H1 (cell line): Measurements from ENCODE around the gene AK8. TPM values are rescaled to one million over a fixed set of nuclear protein-coding genes. Genes with fewer than 3 reads are reported as not detected.
A peak's percentile ranks its signal among the peaks of the same experiment; 100 is the strongest.

Source experiments
- CTCF ChIA-PET: fragments of 300-600 bp; sonication (Branson Sonifier 250); formaldehyde crosslinking; loops from one replicate; lab custom pipeline; 2021; ENCODE audit not compliant: partially characterized antibody; lab: Charles Lee
- POLR2A ChIA-PET: fragments of 300-600 bp; sonication (Branson Sonifier 250); formaldehyde crosslinking; loops from one replicate; lab custom pipeline; 2021; ENCODE audit warnings: inconsistent platforms; ENCODE audit not compliant: partially characterized antibody; lab: Charles Lee
- DNase-seq, 2 experiments: peaks; one replicate each; pipeline versions ENCODE4 v3.0.0 to v3.0.0-alpha.2; 2010 to 2022; ENCODE audit warnings: low spot score in 2 of 2, low read depth in 1 of 2, mixed read lengths in 1 of 2
- FAIRE-seq: peaks from 2 replicates; lab custom pipeline; 2011; peaks lifted over from hg19 to GRCh38; lab: Jason Lieb, UNC
- H2AFZ ChIP-seq: 2 replicates; pipeline ENCODE4 v1.8.1; 2012; ENCODE audit warnings: low read length, inconsistent platforms
- H2AK5ac ChIP-seq: 2 replicates; pipeline ENCODE4 v1.6.1; 2013; ENCODE audit warnings: low read depth, low read length
- H2BK120ac ChIP-seq: replicated peaks from 2 replicates; pipeline ENCODE3; 2013; ENCODE audit warnings: low read depth, low read length, inconsistent platforms
- H2BK12ac ChIP-seq: 2 replicates; pipeline ENCODE4 v1.6.1; 2013; ENCODE audit warnings: low read depth, low read length
- H2BK15ac ChIP-seq: 2 replicates; pipeline ENCODE4 v1.6.1; 2013; ENCODE audit warnings: low read length
- H2BK20ac ChIP-seq: 2 replicates; pipeline ENCODE4 v1.6.1; 2013; ENCODE audit warnings: low read length
- H2BK5ac ChIP-seq: 2 replicates; pipeline ENCODE4 v1.6.1; 2013; ENCODE audit warnings: low read depth, low read length
- H3K14ac ChIP-seq: 2 replicates; pipeline ENCODE4 v1.6.1; 2013; ENCODE audit warnings: inconsistent platforms; ENCODE audit not compliant: insufficient read length
- H3K18ac ChIP-seq: 2 replicates; pipeline ENCODE4 v1.6.1; 2013; ENCODE audit warnings: low read length; ENCODE audit errors: extremely low read depth
- H3K23ac ChIP-seq: 2 replicates; pipeline ENCODE4 v1.6.1; 2013; ENCODE audit warnings: inconsistent platforms; ENCODE audit not compliant: insufficient read length
- H3K23me2 ChIP-seq: 2 replicates; pipeline ENCODE4 v1.6.1; 2013; ENCODE audit warnings: low read depth, low read length
- H3K27ac ChIP-seq: 2 replicates; pipeline ENCODE4 v1.6.1; 2011; ENCODE audit warnings: low read depth, low read length, inconsistent platforms
- H3K27me3 ChIP-seq, 4 experiments: replicated peaks in 1 of 4; 1 replicate in 1 of 4; 2 replicates in 3 of 4; pipeline versions ENCODE4 v1.6.1 to v1.8.1; 2011 to 2013; ENCODE audit warnings: low read length in 3 of 4, mild to moderate bottlenecking in 3 of 4, inconsistent platforms in 2 of 4, mixed read lengths in 2 of 4, moderate library complexity in 1 of 4; ENCODE audit not compliant: control insufficient read depth in 3 of 4, insufficient read depth in 3 of 4; ENCODE audit errors: extremely low read depth in 1 of 4
- H3K36me3 ChIP-seq, 4 experiments: 2 replicates each; pipeline versions ENCODE4 v1.6.1 to v1.8.1; 2011 to 2013; ENCODE audit warnings: mild to moderate bottlenecking in 4 of 4, low read length in 3 of 4, moderate library complexity in 2 of 4, control low read depth in 1 of 4, inconsistent platforms in 1 of 4; ENCODE audit not compliant: insufficient read depth in 4 of 4, control insufficient read depth in 2 of 4
- H3K4ac ChIP-seq: replicated peaks from 2 replicates; pipeline ENCODE3; 2013; ENCODE audit warnings: low read length, low read depth, mixed read lengths, inconsistent platforms; ENCODE audit not compliant: insufficient read length
- H3K4me1 ChIP-seq, 4 experiments: replicated peaks in 1 of 4; 1 replicate in 1 of 4; 2 replicates in 3 of 4; pipeline versions ENCODE4 v1.6.1 to v1.8.1; 2011 to 2013; ENCODE audit warnings: low read length in 3 of 4, inconsistent platforms in 2 of 4, mixed read lengths in 1 of 4; ENCODE audit not compliant: insufficient read depth in 4 of 4, control insufficient read depth in 3 of 4
- H3K4me2 ChIP-seq, 2 experiments: 2 replicates each; pipeline versions ENCODE4 v1.6.1 to v1.8.1; 2011 to 2013; ENCODE audit warnings: low read depth in 2 of 2, low read length in 2 of 2, control low read depth in 1 of 2, inconsistent platforms in 1 of 2, mild to moderate bottlenecking in 1 of 2; ENCODE audit not compliant: insufficient read depth in 1 of 2
- H3K4me3 ChIP-seq, 4 experiments: fragments of 200-600, 300-600 bp in 1 of 4; sonication (generic), shearing (Covaris generic), sonication (Bioruptor Twin) in 1 of 4; 2 replicates each; pipeline versions ENCODE4 v1.5.1 to v1.8.1; 2011 to 2016; ENCODE audit warnings: low read length in 4 of 4, low read depth in 3 of 4, control low read depth in 2 of 4, inconsistent platforms in 2 of 4, mild to moderate bottlenecking in 2 of 4, mixed read lengths in 1 of 4, moderate library complexity in 1 of 4; ENCODE audit not compliant: insufficient read depth in 2 of 4; ENCODE audit errors: extremely low read depth in 1 of 4
- H3K56ac ChIP-seq: replicated peaks from 2 replicates; pipeline ENCODE3; 2013; ENCODE audit warnings: low read depth, mild to moderate bottlenecking, mixed read lengths, low read length, inconsistent platforms; ENCODE audit not compliant: insufficient read length
- H3K79me1 ChIP-seq: 2 replicates; pipeline ENCODE4 v1.6.1; 2013; ENCODE audit warnings: low read depth, low read length, control low read depth
- H3K79me2 ChIP-seq, 2 experiments: 2 replicates each; pipeline versions ENCODE4 v1.6.1 to v1.8.1; 2012 to 2013; ENCODE audit warnings: low read length in 2 of 2, mild to moderate bottlenecking in 2 of 2, inconsistent platforms in 1 of 2; ENCODE audit not compliant: insufficient read depth in 2 of 2, control insufficient read depth in 1 of 2
- H3K9ac ChIP-seq, 4 experiments: replicated peaks in 1 of 4; 1 replicate in 1 of 4; 2 replicates in 3 of 4; pipeline versions ENCODE4 v1.6.1 to v1.8.1; 2011 to 2013; ENCODE audit warnings: low read depth in 3 of 4, low read length in 3 of 4, control low read depth in 2 of 4, mild to moderate bottlenecking in 2 of 4, moderate library complexity in 2 of 4, inconsistent platforms in 1 of 4; ENCODE audit errors: extremely low read depth in 1 of 4
- H3K9me3 ChIP-seq, 2 experiments: 2 replicates each; pipeline versions ENCODE4 v1.6.1 to v1.8.1; 2012 to 2013; ENCODE audit warnings: mild to moderate bottlenecking in 2 of 2, moderate library complexity in 2 of 2, control low read depth in 1 of 2, inconsistent platforms in 1 of 2, low read depth in 1 of 2, low read length in 1 of 2, mixed read lengths in 1 of 2; ENCODE audit not compliant: insufficient read depth in 2 of 2
- H4K20me1 ChIP-seq, 2 experiments: replicated peaks in 1 of 2; 2 replicates each; pipeline versions ENCODE3 to v1.8.1; 2011 to 2013; ENCODE audit warnings: inconsistent platforms in 2 of 2, low read length in 2 of 2, mild to moderate bottlenecking in 1 of 2; ENCODE audit not compliant: insufficient read depth in 2 of 2, control insufficient read depth in 1 of 2
- H4K5ac ChIP-seq: 2 replicates; pipeline ENCODE4 v1.6.1; 2013; ENCODE audit warnings: low read length, low read depth, mixed read lengths, inconsistent platforms; ENCODE audit not compliant: insufficient read length
- H4K8ac ChIP-seq: 2 replicates; pipeline ENCODE4 v1.8.0; 2013; ENCODE audit warnings: mild to moderate bottlenecking, moderate library complexity, low read length, inconsistent platforms; ENCODE audit not compliant: insufficient read depth; ENCODE audit errors: extremely low read depth
- H4K91ac ChIP-seq: replicated peaks from 2 replicates; pipeline ENCODE3; 2013; ENCODE audit warnings: low read length, mixed read lengths, inconsistent platforms; ENCODE audit not compliant: insufficient read length
- CBX5 ChIP-seq: fragments of 300-800, 300-1000 bp; sonication (generic); IDR thresholded peaks from 2 replicates; pipeline ENCODE4 v1.7.1; 2016; ENCODE audit warnings: antibody characterized with exemption, low read length, low read depth
- RFX5 ChIP-seq: IDR thresholded peaks from 2 replicates; pipeline ENCODE4 v1.6.1; 2011; ENCODE audit warnings: low read depth, low read length, improper control_type of control experiment, borderline replicate concordance
- WGBS, 2 experiments: shearing (Covaris generic) in 1 of 2; methylation state at CpG; one replicate each; pipeline versions ENCODE4 v1.1.6 to v1.1.7; 2013 to 2015; ENCODE audit warnings: low lambda C conversion rate in 2 of 2, mixed read lengths in 2 of 2, inconsistent platforms in 1 of 2, low coverage in 1 of 2, missing lambda C conversion rate in 1 of 2; ENCODE audit not compliant: insufficient replicate concordance in 2 of 2, insufficient coverage in 1 of 2, insufficient read length in 1 of 2; ENCODE audit errors: extremely low coverage in 1 of 2, missing lambda C conversion rate in 1 of 2; 5-methylcytosine and 5-hydroxymethylcytosine counted together
- polyA plus RNA-seq, 7 experiments: library from polyadenylated mRNA; depleted of rRNA in 3 of 7; stranded (reverse) in 5 of 7; unstranded in 2 of 7; fragments of >200 nt in 5 of 7; fragments of 200-250 nt in 2 of 7; gene quantifications; 1 replicate in 5 of 7; 2 replicates in 1 of 7; 4 replicates in 1 of 7; pipeline versions ENCODE4 v1.2.1 to v1.2.3, GENCODE V29; 2011 to 2013; ENCODE audit warnings: missing spikeins in 2 of 7, mixed read lengths in 2 of 7
- total RNA-seq: library from RNA; stranded (reverse); fragmentation: NEBNext Ultra II Directional; extraction: Animal tissue kit (Norgen Biotek cat#: 25700); gene quantifications from 2 replicates; pipeline ENCODE4 v1.2.1, GENCODE V29; 2021

AK8 gene
- total and polyA plus RNA-seq, 2 of the 8 experiments (the other 6 are each of a cell fraction or from before 2014, with no cell fraction given), result 0.35 to 0.48 TPM

DNA sequence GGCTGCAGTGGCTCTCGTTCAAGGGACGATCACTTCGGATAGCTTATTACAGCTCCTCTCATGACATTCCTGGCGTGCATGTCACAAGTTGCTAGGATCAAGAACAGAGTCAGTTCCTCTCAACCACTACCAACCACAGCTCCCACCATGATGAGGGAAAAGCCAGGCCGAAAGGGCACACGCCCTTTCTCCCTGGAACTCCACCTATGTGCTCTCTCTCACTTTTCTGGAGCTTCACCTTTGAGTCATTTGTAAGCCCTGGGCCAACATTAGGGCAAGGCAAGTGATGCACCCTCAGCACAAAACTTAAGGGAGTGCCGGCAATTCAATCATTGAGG lies 2.2 kb upstream of the AK8 start:
- H3K79me2 ChIP-seq, result no peaks in the 10 kb centered on the region
- POLR2A ChIA-PET, result interaction anchor here (1.9 kb wide), 1 partner anchor 64 kb away, joined by 7 read pairs; the partner anchor contains the start of gene TSC1
- TF ChIP-seq CBX5, result no peak
- no peak for TF ChIP-seq RFX5

More for the DNA sequence above, 2.2 kb upstream of the AK8 start:
- Histone ChIP-seq H2BK20ac (no peak overlapping the region), H3K14ac (no peak overlapping the region), H3K56ac (no peak overlapping the region), H2BK120ac (no peak overlapping the region), H3K18ac (no peak overlapping the region), H3K4me3 (no peak overlapping the region), H2AFZ (no peak overlapping the region), H4K20me1 (no peaks in the 10 kb centered on the region), H2BK12ac (0 out of 2 replicates have a peak overlapping the region, but pooled peaks have one; percentile 60), H2BK15ac (no peak overlapping the region), H3K23ac (no peak overlapping the region), H3K4me2 (no peak overlapping the region), H3K27ac (no peak overlapping the region), H3K79me1 (no peaks in the 10 kb centered on the region), H3K36me3 (no peaks in the 10 kb centered on the region), H2AK5ac (no peak overlapping the region), H3K4ac (no peak overlapping the region), H2BK5ac (no peak overlapping the region), H4K5ac (no peak overlapping the region), H4K91ac (no peak overlapping the region), H3K23me2 (peaks cover 7% of the 10 kb centered on the region; the same call in 1 of the 2 replicates), H4K8ac (no peak overlapping the region; the same call in 1 of the 2 replicates), H3K4me1 (peaks cover 0 to 6% (median 0%) of the 10 kb centered on the region in 4 experiments; a peak in 1 of 7 replicates), H3K9ac (no peak overlapping the region), H3K9me3 (no peaks in the 10 kb centered on the region), H3K27me3 (peaks cover 0 to 12% (median 9%) of the 10 kb centered on the region in 4 experiments; a peak in 6 of 7 replicates)
- DNase-seq, result no peak
- CTCF ChIA-PET, result interaction anchor here (1.1 to 15.0 kb wide), 2 partner anchors 19 to 22 kb away, joined by 3 to 115 read pairs; no protein-coding TSS in a partner anchor
- FAIRE-seq, result no peak
- WGBS, 2 experiments, result 87% methylated on average over 7 of the region's 7 CpGs; no CpG with 5 or more reads in 1 of the 2 experiments
